ENCODE data around the gene GXYLT1.
"Not testable (repeated sequence)": the region's sequence is repeated elsewhere in the genome, so short reads cannot be mapped to it uniquely, and the experiment has no call there.

GXYLT1 gene

DNA sequence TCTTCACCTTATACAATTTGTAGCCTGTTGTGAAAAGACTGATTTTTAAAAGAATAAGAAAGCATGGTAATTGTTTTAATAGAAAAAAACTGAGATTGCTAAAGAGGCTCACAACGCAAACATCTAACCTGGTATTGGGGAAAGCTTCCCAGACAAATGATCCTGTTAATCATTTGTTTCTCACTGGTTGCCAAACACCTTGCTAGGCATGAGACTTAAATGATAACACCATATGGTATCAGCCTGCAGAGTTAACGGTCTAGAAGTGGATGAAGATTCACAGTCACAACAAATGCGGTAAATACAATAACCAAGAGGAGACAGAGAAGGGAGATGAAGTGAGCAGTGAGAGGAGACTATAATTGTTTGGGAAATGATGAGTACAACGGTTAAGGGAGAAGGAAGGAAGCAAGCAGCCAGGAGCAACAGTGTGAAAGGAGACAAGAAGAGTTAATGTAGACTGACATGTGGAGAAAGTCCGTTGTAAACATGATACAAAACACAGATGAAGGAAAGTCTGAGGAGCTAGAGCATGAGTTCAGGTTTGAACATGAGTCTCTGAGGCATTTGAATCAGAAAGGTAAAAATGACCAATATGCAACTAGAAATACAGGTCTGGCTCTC is 19.8 kb downstream of the GXYLT1 start:
- H3K27ac ChIP-seq, result no peak overlapping the region
- H3K27me3 ChIP-seq (ENCODE audit: control insufficient read depth, insufficient read depth, low read length), result no peaks in the 10 kb centered on the region
- H3K9ac ChIP-seq, result no peak overlapping the region
- H3K4me2 ChIP-seq (ENCODE audit: low read length), result no peak overlapping the region
- H3K36me3 ChIP-seq (ENCODE audit: control insufficient read depth, insufficient read depth, low read length), result no peaks in the 10 kb centered on the region
- no peak overlapping the region for H3K4me3 ChIP-seq (ENCODE audit: low read depth, low read length)
- TF ChIP-seq, protein P1, sequence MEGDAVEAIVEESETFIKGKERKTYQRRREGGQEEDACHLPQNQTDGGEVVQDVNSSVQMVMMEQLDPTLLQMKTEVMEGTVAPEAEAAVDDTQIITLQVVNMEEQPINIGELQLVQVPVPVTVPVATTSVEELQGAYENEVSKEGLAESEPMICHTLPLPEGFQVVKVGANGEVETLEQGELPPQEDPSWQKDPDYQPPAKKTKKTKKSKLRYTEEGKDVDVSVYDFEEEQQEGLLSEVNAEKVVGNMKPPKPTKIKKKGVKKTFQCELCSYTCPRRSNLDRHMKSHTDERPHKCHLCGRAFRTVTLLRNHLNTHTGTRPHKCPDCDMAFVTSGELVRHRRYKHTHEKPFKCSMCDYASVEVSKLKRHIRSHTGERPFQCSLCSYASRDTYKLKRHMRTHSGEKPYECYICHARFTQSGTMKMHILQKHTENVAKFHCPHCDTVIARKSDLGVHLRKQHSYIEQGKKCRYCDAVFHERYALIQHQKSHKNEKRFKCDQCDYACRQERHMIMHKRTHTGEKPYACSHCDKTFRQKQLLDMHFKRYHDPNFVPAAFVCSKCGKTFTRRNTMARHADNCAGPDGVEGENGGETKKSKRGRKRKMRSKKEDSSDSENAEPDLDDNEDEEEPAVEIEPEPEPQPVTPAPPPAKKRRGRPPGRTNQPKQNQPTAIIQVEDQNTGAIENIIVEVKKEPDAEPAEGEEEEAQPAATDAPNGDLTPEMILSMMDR (IDR thresholded peaks at IDR 0.05), result no peak
- peaks cover 33% of the 10 kb centered on the region for H3K79me2 ChIP-seq
- no peaks in the 10 kb centered on the region for H3K9me3 ChIP-seq (ENCODE audit: control insufficient read depth, low read length)
- H2AFZ ChIP-seq, result no peak overlapping the region
- H3K4me1 ChIP-seq, result no peaks in the 10 kb centered on the region

DNA sequence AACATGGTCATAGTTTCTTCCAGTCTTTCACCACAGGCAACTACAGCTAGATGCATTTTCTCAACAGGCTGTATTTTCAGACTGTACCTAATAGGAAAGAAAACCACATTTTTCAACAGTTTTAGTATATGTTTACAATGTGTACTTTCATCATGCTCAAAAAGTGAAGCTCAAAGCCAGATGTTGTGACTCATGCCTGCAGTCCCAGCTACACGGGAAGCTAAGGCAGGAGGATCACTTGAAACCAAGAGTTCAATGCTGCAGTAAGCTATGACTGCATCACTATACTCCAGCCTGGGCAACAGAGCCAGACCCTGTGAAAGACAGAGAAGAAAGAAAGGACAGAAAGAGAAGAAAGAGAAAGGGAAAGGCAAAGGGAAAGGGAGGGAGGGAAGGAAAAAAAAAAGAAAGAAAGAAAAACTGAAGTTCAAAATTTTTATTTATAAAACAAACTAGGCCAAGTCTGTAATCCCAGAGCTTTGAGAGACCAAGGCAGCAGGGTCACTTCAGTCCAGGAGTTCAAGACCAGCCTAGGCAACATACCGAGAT is 25.5 kb downstream of the GXYLT1 start:
- Histone ChIP-seq H3K36me3 (ENCODE audit: control insufficient read depth, insufficient read depth, low read length) (no peaks in the 10 kb centered on the region), H3K27me3 (ENCODE audit: control insufficient read depth, insufficient read depth, low read length) (no peaks in the 10 kb centered on the region), H3K79me2 (peaks cover 28% of the 10 kb centered on the region), H3K4me2 (ENCODE audit: low read length) (no peak overlapping the region), H2AFZ (no peak overlapping the region), H3K9me3 (ENCODE audit: control insufficient read depth, low read length) (no peaks in the 10 kb centered on the region), H3K9ac (no peak overlapping the region), H3K4me3 (ENCODE audit: low read depth, low read length) (no peak overlapping the region), H3K27ac (no peak overlapping the region), H3K4me1 (no peaks in the 10 kb centered on the region)
- TF ChIP-seq, protein P1 (IDR thresholded peaks at IDR 0.05), result no peak

DNA sequence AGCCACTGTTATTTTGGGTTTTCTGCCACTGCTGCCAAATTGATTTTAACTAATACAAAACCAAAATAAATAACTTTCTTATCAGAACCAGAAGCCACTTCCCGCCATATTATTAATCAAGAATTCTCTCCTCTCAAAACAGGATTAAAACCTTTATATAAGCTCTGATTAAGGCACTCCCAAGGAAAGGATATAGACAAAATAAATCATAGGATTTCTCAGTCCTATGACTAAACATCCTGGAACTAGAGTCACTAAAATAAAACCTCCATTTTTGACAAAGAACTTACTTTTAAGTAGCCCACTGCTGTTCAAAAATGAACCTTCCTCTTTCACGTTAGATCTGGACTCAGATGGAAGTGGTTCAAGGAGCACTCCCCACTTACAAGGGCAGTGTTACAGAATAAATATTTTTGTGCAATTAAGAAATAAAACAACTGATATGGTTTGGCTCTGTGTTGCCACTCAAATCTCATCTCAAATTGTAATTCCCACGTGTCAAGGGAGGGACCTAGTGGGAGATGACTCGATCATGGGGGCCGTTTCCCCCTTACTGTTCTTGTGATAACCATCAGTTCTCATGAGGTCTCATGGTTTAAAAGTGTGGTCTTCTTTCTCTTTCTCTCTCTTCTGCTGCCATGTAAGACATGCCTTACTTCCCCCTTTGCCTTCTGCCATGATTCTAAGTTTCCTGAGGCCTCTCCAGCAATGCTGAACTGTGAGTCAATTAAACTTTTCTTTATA is 26.4 kb downstream of the GXYLT1 start:
- Histone ChIP-seq H3K9me3 (ENCODE audit: control insufficient read depth, low read length) (no peaks in the 10 kb centered on the region), H3K27me3 (ENCODE audit: control insufficient read depth, insufficient read depth, low read length) (no peaks in the 10 kb centered on the region), H3K9ac (no peak overlapping the region), H2AFZ (no peak overlapping the region), H3K79me2 (peaks cover 28% of the 10 kb centered on the region), H3K27ac (no peak overlapping the region), H3K4me1 (no peaks in the 10 kb centered on the region), H3K4me3 (ENCODE audit: low read depth, low read length) (no peak overlapping the region), H3K4me2 (ENCODE audit: low read length) (no peak overlapping the region), H3K36me3 (ENCODE audit: control insufficient read depth, insufficient read depth, low read length) (no peaks in the 10 kb centered on the region)
- TF ChIP-seq, protein P1 (IDR thresholded peaks at IDR 0.05), result no peak

DNA sequence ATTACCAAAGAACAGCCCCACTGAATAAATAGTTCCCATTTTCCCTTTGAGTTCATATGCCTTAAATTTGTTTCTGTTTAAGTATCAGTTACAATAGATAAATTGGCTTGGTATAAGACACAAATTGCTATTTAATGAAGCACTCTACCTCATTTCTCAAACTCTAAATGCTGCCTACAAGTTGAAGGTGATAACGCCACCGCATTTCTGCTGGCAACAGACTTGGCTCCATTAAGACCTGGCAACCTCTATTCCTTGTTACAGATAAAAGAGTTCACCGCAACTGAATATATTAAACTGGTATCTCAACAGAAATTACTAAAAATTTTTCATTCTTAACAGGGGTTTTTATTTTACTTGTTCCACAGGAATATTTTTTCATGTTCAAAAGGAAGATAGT is 35.6 kb downstream of the GXYLT1 start:
- H3K27me3 ChIP-seq (ENCODE audit: control insufficient read depth, insufficient read depth, low read length), result no peaks in the 10 kb centered on the region
- no peaks in the 10 kb centered on the region for H3K4me1 ChIP-seq
- no peak overlapping the region for H2AFZ ChIP-seq
- TF ChIP-seq, protein P1 (IDR thresholded peaks at IDR 0.05), result no peak
- no peak overlapping the region for H3K9ac ChIP-seq
- no peak overlapping the region for H3K4me3 ChIP-seq (ENCODE audit: low read depth, low read length)
- H3K27ac ChIP-seq, result no peak overlapping the region
- H3K36me3 ChIP-seq (ENCODE audit: control insufficient read depth, insufficient read depth, low read length), result no peaks in the 10 kb centered on the region
- no peaks in the 10 kb centered on the region for H3K79me2 ChIP-seq
- no peak overlapping the region for H3K4me2 ChIP-seq (ENCODE audit: low read length)
- H3K9me3 ChIP-seq (ENCODE audit: control insufficient read depth, low read length), result no peaks in the 10 kb centered on the region

DNA sequence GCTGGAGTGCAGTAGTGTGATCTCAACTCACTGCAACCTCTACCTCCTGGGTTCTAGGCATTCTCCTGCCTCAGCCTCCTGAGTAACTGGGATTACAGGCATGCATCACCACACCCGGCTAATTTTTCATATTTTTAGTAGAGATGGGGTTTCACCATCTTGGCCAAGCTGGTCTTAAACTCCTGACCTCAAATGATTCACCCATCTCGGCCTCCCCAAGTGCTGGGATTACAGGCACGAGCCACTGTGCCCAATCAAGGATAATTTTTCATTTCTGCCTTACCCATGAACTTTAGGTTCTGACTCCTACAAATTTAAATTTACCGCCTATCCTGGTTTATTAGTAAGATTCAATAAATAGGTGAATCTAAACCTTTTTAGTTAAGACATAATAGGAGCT is 37.9 kb downstream of the GXYLT1 start:
- H3K27me3 ChIP-seq (ENCODE audit: control insufficient read depth, insufficient read depth, low read length); H3K27ac ChIP-seq; H3K4me1 ChIP-seq; H2AFZ ChIP-seq; H3K9ac ChIP-seq; H3K9me3 ChIP-seq (ENCODE audit: control insufficient read depth, low read length); H3K36me3 ChIP-seq (ENCODE audit: control insufficient read depth, insufficient read depth, low read length); H3K4me2 ChIP-seq (ENCODE audit: low read length); H3K79me2 ChIP-seq; H3K4me3 ChIP-seq (ENCODE audit: low read depth, low read length): not testable (repeated sequence)
